HepG2 (cell line): ENCODE data around the gene CPE. TPM values are rescaled to one million over a fixed set of nuclear protein-coding genes. Genes with fewer than 3 reads are reported as not detected.

Experiments
- CTCF ChIP-seq: sonication (generic); formaldehyde crosslinking; IDR thresholded peaks from 2 replicates; pipeline ENCODE4 v1.5.0; 2020; ENCODE audit warnings: mild to moderate bottlenecking, missing genetic modification reagents, moderate library complexity
- ERF ChIP-seq: IDR thresholded peaks from 2 replicates; pipeline ENCODE4 v1.6.1; 2018; ENCODE audit warnings: missing biosample characterization, missing genetic modification reagents
- FOXP4 ChIP-seq: sonication (generic); formaldehyde crosslinking; IDR thresholded peaks from 2 replicates; pipeline ENCODE4 v1.4.0; 2020; ENCODE audit warnings: missing genetic modification reagents
- FUBP1 ChIP-seq: sonication (generic); formaldehyde crosslinking; IDR thresholded peaks from 2 replicates; pipeline ENCODE4 v1.5.1; 2020; ENCODE audit warnings: missing genetic modification reagents, mild to moderate bottlenecking, borderline replicate concordance
- GABPA ChIP-seq, 2 experiments: IDR thresholded peaks; 2 replicates each; pipeline ENCODE4 v1.6.1; 2011 to 2016; ENCODE audit warnings: low read depth in 2 of 2, low read length in 1 of 2, missing biosample characterization in 1 of 2, missing genetic modification characterization in 1 of 2
- GATAD2A ChIP-seq: IDR thresholded peaks from 2 replicates; pipeline ENCODE4 v1.6.1; 2016
- HNF1B ChIP-seq: sonication (generic); formaldehyde crosslinking; IDR thresholded peaks from 2 replicates; pipeline ENCODE4 v1.5.1; 2020; ENCODE audit warnings: mild to moderate bottlenecking, moderate library complexity, missing genetic modification reagents
- HNF4A ChIP-seq: sonication (generic); formaldehyde crosslinking; IDR thresholded peaks from 2 replicates; pipeline ENCODE4 v1.4.0; 2020; ENCODE audit warnings: missing genetic modification reagents
- HOMEZ ChIP-seq: IDR thresholded peaks from 2 replicates; pipeline ENCODE4 v1.6.1; 2016; ENCODE audit warnings: low read depth
- POGZ ChIP-seq: sonication (generic); formaldehyde crosslinking; IDR thresholded peaks from 2 replicates; pipeline ENCODE4 v1.4.0; 2020; ENCODE audit warnings: mild to moderate bottlenecking, missing genetic modification reagents
- RAD21 ChIP-seq: fragments of 450-650 bp; formaldehyde crosslinking; IDR thresholded peaks from 2 replicates; pipeline ENCODE4 v1.5.0; 2020; ENCODE audit warnings: mild to moderate bottlenecking
- SMC3 ChIP-seq: IDR thresholded peaks from 2 replicates; pipeline ENCODE4 v1.6.1; 2011; ENCODE audit warnings: low read length, improper control_type of control experiment
- STAG1 ChIP-seq: sonication (generic); formaldehyde crosslinking; IDR thresholded peaks from 2 replicates; pipeline ENCODE4 v1.4.0; 2020; ENCODE audit warnings: missing genetic modification reagents
- ZMYM4 ChIP-seq: sonication (generic); formaldehyde crosslinking; IDR thresholded peaks from 2 replicates; pipeline ENCODE4 v1.8.1; 2023; ENCODE audit warnings: mild to moderate bottlenecking, missing genetic modification reagents
- ZNF335 ChIP-seq: sonication (generic); formaldehyde crosslinking; IDR thresholded peaks from 2 replicates; pipeline ENCODE4 v1.4.0; 2020; ENCODE audit warnings: missing genetic modification reagents
- ZNF574 ChIP-seq: sonication (generic); formaldehyde crosslinking; IDR thresholded peaks from 2 replicates; pipeline ENCODE4 v1.4.0; 2020; ENCODE audit warnings: missing genetic modification reagents
- ZNF709 ChIP-seq: sonication (generic); formaldehyde crosslinking; IDR thresholded peaks from 2 replicates; pipeline ENCODE4 v1.5.0; 2020; ENCODE audit warnings: mild to moderate bottlenecking, missing genetic modification reagents
- polyA plus RNA-seq, 8 experiments: library from polyadenylated mRNA; depleted of rRNA in 3 of 8; stranded (reverse) in 7 of 8; unstranded in 1 of 8; fragments of >200 nt; fragmentation: Illumina TruSeq in 4 of 8; extraction: Trizol in 4 of 8; gene quantifications; 2 replicates each; pipeline versions ENCODE4 v1.2.1 to v1.2.3, GENCODE V29; 2011 to 2016; ENCODE audit warnings: low read depth in 4 of 8, missing spikeins in 1 of 8, mixed read lengths in 1 of 8; ENCODE audit not compliant: insufficient read depth in 1 of 8
- total RNA-seq, 5 experiments: library from RNA; depleted of rRNA; stranded (reverse); fragments of >200 nt; fragmentation: Illumina TruSeq; extraction: Trizol; gene quantifications; 2 replicates each; pipeline ENCODE4 v1.2.3, GENCODE V29; 2016; ENCODE audit warnings: low read depth in 1 of 5

The CPE gene
- total and polyA plus RNA-seq, 2 of the 13 experiments (the other 11 are each of a cell fraction or from before 2014, with no cell fraction given) = 268 to 852 TPM

- TF ChIP-seq FUBP1 (CRISPR knock-in tag) (no peak), HOMEZ (CRISPR knock-in tag) (0 out of 2 replicates have a peak, but pooled peaks have one; percentile 42), GABPA (IDR thresholded peaks at IDR 0.05; ENCODE audit: low read depth, low read length) (no peak), GABPA (CRISPR knock-in tag; IDR thresholded peaks at IDR 0.05; ENCODE audit: low read depth) (no peak), STAG1 (peak; percentile 32; the same call in 1 of the 2 replicates), SMC3 (peak; percentile 42; the same call in 1 of the 2 replicates), HNF1B (CRISPR knock-in tag) (peak; percentile 60), RAD21 (CRISPR knock-in tag) (peak; percentile 11; the same call in 1 of the 2 replicates), ZNF335 (CRISPR knock-in tag) (no peak), ZMYM4 (CRISPR knock-in tag) (peak; percentile 91), FOXP4 (CRISPR knock-in tag) (0 out of 2 replicates have a peak, but pooled peaks have one; percentile 22), CTCF (CRISPR knock-in tag) (peak; percentile 69), ZNF709 (CRISPR knock-in tag) (no peak), ERF (CRISPR knock-in tag) (0 out of 2 replicates have a peak, but pooled peaks have one; percentile 18), GATAD2A (CRISPR knock-in tag) (0 out of 2 replicates have a peak, but pooled peaks have one; percentile 21), ZNF574 (peak; percentile 98), HNF4A (CRISPR knock-in tag) (peak; percentile 31), POGZ (CRISPR knock-in tag) (peak; percentile 83)
Measured at GRCh38 chr4:165351359-165352130, 27.3 kb upstream of the CPE start (continued).
